NB4 (cell line): Measurements from ENCODE around the gene ENTPD1.

Source experiments
- DNase-seq: peaks from one replicate; pipeline ENCODE4 v3.0.0; 2010; ENCODE audit warnings: low read depth
- H3K4me3 ChIP-seq: one replicate; pipeline ENCODE4 v1.5.1; 2011; ENCODE audit warnings: mild to moderate bottlenecking, low read depth, low read length, moderate library complexity
- CTCF ChIP-seq: IDR thresholded peaks from one replicate; pipeline ENCODE4 v1.5.1; 2012; ENCODE audit warnings: low read depth, low read length
- MAX ChIP-seq: IDR thresholded peaks from 2 replicates; pipeline ENCODE4 v1.6.1; 2011; ENCODE audit warnings: low read depth, low read length
- MYC ChIP-seq: IDR thresholded peaks from 2 replicates; pipeline ENCODE4 v1.6.1; 2011; ENCODE audit warnings: low read depth, low read length
- POLR2A ChIP-seq: IDR thresholded peaks from 2 replicates; pipeline ENCODE4 v1.6.1; 2011; ENCODE audit warnings: mild to moderate bottlenecking; ENCODE audit not compliant: insufficient read length; ENCODE audit errors: extremely low read depth

ENTPD1 gene

GRCh38 chr10:95809370-95810197, 53.6 kb downstream of the ENTPD1 start:
- no peak for TF ChIP-seq POLR2A
- no peak for TF ChIP-seq CTCF
- no peak for TF ChIP-seq MYC
- TF ChIP-seq MAX: no peak
- no peak overlapping the region for H3K4me3 ChIP-seq
- no peak for DNase-seq

GRCh38 chr10:95810198-95810976, 54.4 kb downstream of the ENTPD1 start:
- no peak overlapping the region for H3K4me3 ChIP-seq
- no peak for DNase-seq
- TF ChIP-seq MYC (no peak), CTCF (no peak), MAX (no peak), POLR2A (no peak)

- no peak for DNase-seq
- TF ChIP-seq MYC (no peak), POLR2A (no peak), MAX (no peak), CTCF (no peak)
Measured at GRCh38 chr10:95813054-95813685, 57.2 kb downstream of the ENTPD1 start.

GRCh38 chr10:95814011-95814727, 58.2 kb downstream of the ENTPD1 start:
- H3K4me3 ChIP-seq: no peak overlapping the region
- DNase-seq: no peak

More at GRCh38 chr10:95813054-95813685, 57.2 kb downstream of the ENTPD1 start:
- no peak overlapping the region for H3K4me3 ChIP-seq

GRCh38 chr10:95815133-95815532, 59.2 kb downstream of the ENTPD1 start:
- no peak overlapping the region for H3K4me3 ChIP-seq
- TF ChIP-seq MYC (no peak), MAX (no peak), CTCF (no peak), POLR2A (no peak)
- no peak for DNase-seq

More at GRCh38 chr10:95814011-95814727, 58.2 kb downstream of the ENTPD1 start:
- no peak for TF ChIP-seq MYC
